Endothelial cell of umbilical vein (primary cell): ENCODE measurements around the gene NUS1.
"Not testable (repeated sequence)": the region's sequence is repeated elsewhere in the genome, so short reads cannot be mapped to it uniquely, and the experiment has no call there.

Experiments
- MYC ChIP-seq: IDR thresholded peaks from one replicate; pipeline ENCODE4 v1.6.1; 2011; ENCODE audit warnings: mild to moderate bottlenecking, low read depth, low read length
- POLR2A ChIP-seq: IDR thresholded peaks from 2 replicates; pipeline ENCODE4 v1.6.1; 2012; ENCODE audit warnings: low read depth, mild to moderate bottlenecking, control low read depth, low read length
- POLR2AphosphoS5 ChIP-seq: IDR thresholded peaks from 2 replicates; pipeline ENCODE4 v1.6.1; 2012; ENCODE audit warnings: low read depth, mild to moderate bottlenecking, control low read depth, low read length, moderate library complexity; ENCODE audit not compliant: insufficient read depth
- TF ChIP-seq, protein P1 (sequence below), 2 donors: IDR thresholded peaks; 1 replicate in 1 of 2; 2 replicates in 1 of 2; pipeline ENCODE4 v1.5.1; 2011; ENCODE audit warnings: low read length in 2 of 2, mild to moderate bottlenecking in 2 of 2, moderate library complexity in 2 of 2, control low read depth in 1 of 2, inconsistent platforms in 1 of 2, low read depth in 1 of 2; ENCODE audit not compliant: insufficient read depth in 1 of 2; ENCODE audit errors: extremely low read depth in 1 of 2

DNA sequence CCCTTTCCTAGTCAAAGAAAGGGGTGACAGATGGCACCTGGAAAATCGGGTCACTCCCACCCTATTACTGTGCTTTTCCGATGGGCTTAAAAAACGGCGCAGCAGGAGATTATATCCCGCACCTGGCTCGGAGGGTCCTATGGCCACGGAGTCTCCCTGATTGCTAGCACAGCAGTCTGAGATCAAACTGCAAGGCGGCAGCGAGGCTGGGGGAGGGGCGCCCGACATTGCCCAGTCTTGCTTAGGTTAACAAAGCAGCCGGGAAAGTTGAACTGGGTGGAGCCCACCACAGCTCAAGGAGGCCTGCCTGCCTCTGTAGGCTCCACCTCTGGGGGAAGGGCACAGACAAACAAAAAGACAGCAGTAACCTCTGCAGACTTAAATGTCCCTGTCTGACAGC, 46.3 kb downstream of the NUS1 start:
- TF ChIP-seq MYC, POLR2A, POLR2AphosphoS5: not testable (repeated sequence)
- TF ChIP-seq, protein P1, sequence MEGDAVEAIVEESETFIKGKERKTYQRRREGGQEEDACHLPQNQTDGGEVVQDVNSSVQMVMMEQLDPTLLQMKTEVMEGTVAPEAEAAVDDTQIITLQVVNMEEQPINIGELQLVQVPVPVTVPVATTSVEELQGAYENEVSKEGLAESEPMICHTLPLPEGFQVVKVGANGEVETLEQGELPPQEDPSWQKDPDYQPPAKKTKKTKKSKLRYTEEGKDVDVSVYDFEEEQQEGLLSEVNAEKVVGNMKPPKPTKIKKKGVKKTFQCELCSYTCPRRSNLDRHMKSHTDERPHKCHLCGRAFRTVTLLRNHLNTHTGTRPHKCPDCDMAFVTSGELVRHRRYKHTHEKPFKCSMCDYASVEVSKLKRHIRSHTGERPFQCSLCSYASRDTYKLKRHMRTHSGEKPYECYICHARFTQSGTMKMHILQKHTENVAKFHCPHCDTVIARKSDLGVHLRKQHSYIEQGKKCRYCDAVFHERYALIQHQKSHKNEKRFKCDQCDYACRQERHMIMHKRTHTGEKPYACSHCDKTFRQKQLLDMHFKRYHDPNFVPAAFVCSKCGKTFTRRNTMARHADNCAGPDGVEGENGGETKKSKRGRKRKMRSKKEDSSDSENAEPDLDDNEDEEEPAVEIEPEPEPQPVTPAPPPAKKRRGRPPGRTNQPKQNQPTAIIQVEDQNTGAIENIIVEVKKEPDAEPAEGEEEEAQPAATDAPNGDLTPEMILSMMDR (IDR thresholded peaks at IDR 0.05; ENCODE audit: extremely low read depth in 1 of 2, insufficient read depth in 1 of 2, low read depth in 1 of 2, low read length in 2 of 2) = not testable (repeated sequence)
